ENCODE measurements around the gene TYSND1. TPM values are rescaled to one million over a fixed set of nuclear protein-coding genes. Genes with fewer than 3 reads are reported as not detected.

The TYSND1 gene
- total RNA-seq, 2 experiments from 2014 or later: 20.0 to 20.3 TPM

GRCh38 chr10:70135046-70135445, 11.5 kb downstream of the TYSND1 start:
- POLR2A ChIA-PET: interaction anchor here (0.6 to 5.3 kb wide), 4 partner anchors 10 to 247 kb away, joined by 3 to 38 read pairs (median 4); partner anchors contain the start of gene TYSND1
- H3K4me1 Mint-ChIP-seq (ENCODE audit: low read depth): peaks cover 30% of the 10 kb centered on the region
- peaks cover 7% of the 10 kb centered on the region for H3K36me3 Mint-ChIP-seq (ENCODE audit: low read depth)
- no peak for ATAC-seq
- CTCF ChIA-PET: interaction anchor here (0.6 to 3.8 kb wide), 7 partner anchors 9 to 176 kb away, joined by 3 to 37 read pairs (median 4); partner anchors contain the start of genes SAR1A and TYSND1
- no peak for TF ChIP-seq CTCF (IDR thresholded peaks at IDR 0.05)
- H3K9me3 Mint-ChIP-seq: no peaks in the 10 kb centered on the region
- DNase-seq: no peak
- intact Hi-C loops (cut with micrococcal nuclease): no loop called here
- no peak overlapping the region for H3K4me3 Mint-ChIP-seq
- no peaks in the 10 kb centered on the region for H3K27me3 Mint-ChIP-seq
- H3K27ac Mint-ChIP-seq: no peak overlapping the region

GRCh38 chr10:70132098-70133029, 14.1 kb downstream of the TYSND1 start, which contains the start of gene AIFM2:
Gene AIFM2, minus strand, starts transcription at chr10:70132825. Its CDS starts 8,741 bp downstream, at chr10:70124084.
- intact Hi-C loops (cut with micrococcal nuclease): no loop called here
- ATAC-seq (peak; percentile 88), DNase-seq (peak; percentile 55)
- Mint-ChIP-seq H3K27me3 (no peaks in the 10 kb centered on the region), H3K36me3 (ENCODE audit: low read depth) (peaks cover 4% of the 10 kb centered on the region), H3K27ac (peak within 1 kb of the TSS; percentile 93), H3K9me3 (no peaks in the 10 kb centered on the region), H3K4me3 (peak within 1 kb of the TSS; percentile 80), H3K4me1 (ENCODE audit: low read depth) (peaks cover 22% of the 10 kb centered on the region)
- POLR2A ChIA-PET: interaction anchor here (0.6 to 5.3 kb wide), 3 partner anchors 13 to 131 kb away, joined by 3 to 38 read pairs (median 3); partner anchors contain the start of gene TYSND1
- CTCF ChIA-PET: interaction anchor here (1.7 to 3.8 kb wide), 3 partner anchors 14 to 34 kb away, joined by 3 to 37 read pairs (median 28); partner anchors contain the start of gene TYSND1
- TF ChIP-seq CTCF (IDR thresholded peaks at IDR 0.05): no peak

- no peaks in the 10 kb centered on the region for H3K9me3 Mint-ChIP-seq
- H3K27ac Mint-ChIP-seq: peak overlapping the region; percentile 84
- ChIA-PET CTCF (no interaction called here), POLR2A (interaction anchor here (0.6 to 1.2 kb wide), 3 partner anchors 13 to 39 kb away, joined by 3 read pairs; partner anchors contain the start of gene SAR1A)
- H3K4me1 Mint-ChIP-seq (ENCODE audit: low read depth): peaks cover 22% of the 10 kb centered on the region
- no peak for TF ChIP-seq CTCF (IDR thresholded peaks at IDR 0.05)
- DNase-seq (no peak), ATAC-seq (no peak)
- peaks cover 4% of the 10 kb centered on the region for H3K36me3 Mint-ChIP-seq (ENCODE audit: low read depth)
- intact Hi-C loops (cut with micrococcal nuclease): no loop called here
- H3K4me3 Mint-ChIP-seq: peak overlapping the region; percentile 80
- no peaks in the 10 kb centered on the region for H3K27me3 Mint-ChIP-seq
Observed at GRCh38 chr10:70131560-70131937, 15.0 kb downstream of the TYSND1 start.

- Mint-ChIP-seq H3K27me3 (no peaks in the 10 kb centered on the region), H3K27ac (no peak overlapping the region), H3K4me1 (ENCODE audit: low read depth) (peaks cover 22% of the 10 kb centered on the region), H3K4me3 (peak overlapping the region; percentile 80), H3K36me3 (ENCODE audit: low read depth) (peaks cover 4% of the 10 kb centered on the region), H3K9me3 (no peaks in the 10 kb centered on the region)
- CTCF ChIA-PET: interaction anchor here (1.6 to 2.2 kb wide), 4 partner anchors 13 to 91 kb away, joined by 3 to 21 read pairs (median 4); partner anchors contain the start of gene TYSND1
- TF ChIP-seq CTCF (IDR thresholded peaks at IDR 0.05): no peak
- intact Hi-C loops (cut with micrococcal nuclease): no loop called here
- ATAC-seq (no peak), DNase-seq (no peak)
- POLR2A ChIA-PET: interaction anchor here (0.9 to 1.2 kb wide), 2 partner anchors 14 to 40 kb away, joined by 3 read pairs; partner anchors contain the start of gene SAR1A
Observed at GRCh38 chr10:70130878-70131559, 15.5 kb downstream of the TYSND1 start.
